ENCODE measurements around the gene GXYLT2.

GRCh38 chr3:72947715-72948490, 60.1 kb downstream of the GXYLT2 start:
- no peak for TF ChIP-seq POLR2AphosphoS5 (IDR thresholded peaks at IDR 0.05)
- no peak for TF ChIP-seq CTCF (IDR thresholded peaks at IDR 0.05)
- TF ChIP-seq POLR2A (IDR thresholded peaks at IDR 0.05) = no peak
- TF ChIP-seq EP300 (IDR thresholded peaks at IDR 0.05; ENCODE audit: low read depth) = no peak

All from transverse colon (tissue), 4 donors.